GM20000 (cell line): ENCODE data around the gene PTPRT.

ENCODE experiments used
- DNase-seq: peaks from one replicate; pipeline ENCODE4 v3.0.0; 2012; ENCODE audit warnings: low spot score
- TF ChIP-seq, protein P1 (sequence below): IDR thresholded peaks from 2 replicates; pipeline ENCODE4 v1.5.1; 2012; ENCODE audit warnings: mild to moderate bottlenecking, control low read depth; ENCODE audit errors: extremely low read depth, missing control alignments

PTPRT gene

DNA sequence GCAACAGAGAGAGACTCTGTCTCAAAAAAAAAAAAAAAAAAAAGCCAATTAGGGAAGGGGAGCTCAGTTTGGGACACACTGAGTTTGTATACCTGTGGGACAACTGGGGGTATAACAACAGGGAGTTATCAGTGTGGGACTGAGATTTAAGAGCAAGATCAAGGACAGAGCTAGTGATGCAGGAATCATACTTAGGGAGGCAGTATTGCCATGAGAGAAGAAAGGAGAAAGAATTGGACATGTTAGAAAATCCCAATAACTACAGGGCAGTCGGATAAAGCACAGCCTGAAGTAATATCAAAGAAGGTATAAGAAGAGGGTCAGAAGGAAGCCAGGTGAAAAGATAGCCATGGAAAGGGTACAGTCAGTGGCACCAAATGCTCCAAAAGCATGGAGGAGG is 121.2 kb downstream of the PTPRT start:
- no peak for DNase-seq
- TF ChIP-seq, protein P1, sequence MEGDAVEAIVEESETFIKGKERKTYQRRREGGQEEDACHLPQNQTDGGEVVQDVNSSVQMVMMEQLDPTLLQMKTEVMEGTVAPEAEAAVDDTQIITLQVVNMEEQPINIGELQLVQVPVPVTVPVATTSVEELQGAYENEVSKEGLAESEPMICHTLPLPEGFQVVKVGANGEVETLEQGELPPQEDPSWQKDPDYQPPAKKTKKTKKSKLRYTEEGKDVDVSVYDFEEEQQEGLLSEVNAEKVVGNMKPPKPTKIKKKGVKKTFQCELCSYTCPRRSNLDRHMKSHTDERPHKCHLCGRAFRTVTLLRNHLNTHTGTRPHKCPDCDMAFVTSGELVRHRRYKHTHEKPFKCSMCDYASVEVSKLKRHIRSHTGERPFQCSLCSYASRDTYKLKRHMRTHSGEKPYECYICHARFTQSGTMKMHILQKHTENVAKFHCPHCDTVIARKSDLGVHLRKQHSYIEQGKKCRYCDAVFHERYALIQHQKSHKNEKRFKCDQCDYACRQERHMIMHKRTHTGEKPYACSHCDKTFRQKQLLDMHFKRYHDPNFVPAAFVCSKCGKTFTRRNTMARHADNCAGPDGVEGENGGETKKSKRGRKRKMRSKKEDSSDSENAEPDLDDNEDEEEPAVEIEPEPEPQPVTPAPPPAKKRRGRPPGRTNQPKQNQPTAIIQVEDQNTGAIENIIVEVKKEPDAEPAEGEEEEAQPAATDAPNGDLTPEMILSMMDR, result no peak

DNA sequence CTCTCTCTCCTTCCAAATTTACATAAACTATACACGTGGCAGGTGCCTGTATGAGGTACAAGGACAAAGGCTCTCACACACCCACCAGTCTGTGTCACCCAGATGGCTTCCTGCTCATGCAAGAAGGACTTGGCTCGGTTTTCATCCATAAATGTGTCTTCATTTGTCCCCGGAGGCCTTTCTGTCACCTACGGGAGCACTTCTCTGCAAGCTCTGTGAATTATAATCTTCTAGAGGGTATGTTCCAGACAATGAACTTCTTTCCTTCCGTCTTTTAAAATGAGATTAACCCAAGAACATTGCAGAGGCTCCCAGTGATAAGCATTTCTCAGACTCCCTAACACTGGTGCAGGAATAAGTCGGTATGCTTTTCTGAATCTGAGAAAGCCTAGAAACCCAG is 123.6 kb downstream of the PTPRT start:
- TF ChIP-seq, protein P1, result no peak
- no peak for DNase-seq

DNA sequence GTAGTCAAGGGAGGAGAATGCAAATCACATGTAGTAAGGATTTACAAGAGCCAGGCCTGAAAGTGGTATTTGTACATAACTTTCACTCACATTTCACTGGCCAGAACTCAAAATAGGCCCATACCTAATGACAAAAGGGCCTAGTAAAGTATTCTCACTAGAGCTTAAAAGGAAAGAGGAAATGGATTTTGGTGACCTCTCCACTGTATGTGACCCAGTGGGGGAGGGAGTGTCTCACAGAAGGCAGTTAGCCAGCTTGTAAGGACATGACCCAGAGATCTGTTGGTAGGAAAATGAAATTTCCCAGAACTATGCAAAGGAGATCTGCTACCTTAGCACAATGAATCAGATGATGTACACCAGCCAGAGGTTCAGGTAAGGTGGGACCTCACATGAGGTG is 124.4 kb downstream of the PTPRT start:
- no peak for DNase-seq
- TF ChIP-seq, protein P1, result no peak

DNA sequence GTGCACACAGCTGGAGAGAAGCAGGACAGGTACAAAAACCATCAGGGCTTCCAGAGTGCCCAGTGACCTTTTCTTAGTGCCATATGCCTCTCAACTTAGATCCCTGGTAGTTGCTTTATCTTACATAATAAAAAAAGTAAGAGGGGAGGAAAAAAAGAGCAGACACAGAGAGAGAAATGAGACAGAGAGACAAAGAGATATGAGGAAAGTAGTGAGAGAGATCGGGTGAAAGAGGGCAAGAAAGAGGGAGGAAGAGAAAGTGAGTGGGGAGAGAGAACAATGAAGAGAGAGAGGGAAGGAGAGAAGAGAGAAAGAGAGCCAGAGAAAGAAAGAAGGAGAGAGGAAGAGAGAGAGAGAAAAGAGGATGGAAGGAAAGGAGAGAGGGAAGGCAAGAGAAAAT is 131.6 kb downstream of the PTPRT start:
- TF ChIP-seq, protein P1, result no peak
- DNase-seq, result no peak

DNA sequence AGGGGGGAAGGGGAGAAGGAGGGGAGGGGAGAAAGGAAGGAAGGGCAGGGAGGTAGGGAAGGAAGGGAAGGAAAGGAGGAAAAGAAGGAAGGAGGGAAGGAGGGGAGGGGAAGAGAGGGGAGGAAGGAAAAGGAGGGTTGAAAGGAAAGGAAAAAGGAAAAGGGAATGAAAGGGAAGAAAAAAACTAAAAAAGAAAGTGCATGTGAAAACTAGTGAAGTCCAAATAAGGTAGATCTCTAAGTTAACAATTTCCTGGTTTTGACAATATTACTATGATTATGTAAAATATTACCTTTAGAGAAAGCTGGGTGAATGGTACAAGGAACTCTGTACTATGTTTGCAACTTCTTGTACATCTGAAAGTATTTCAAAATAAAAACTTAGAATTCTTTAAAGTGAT is 132.4 kb downstream of the PTPRT start:
- TF ChIP-seq, protein P1, result no peak

DNA sequence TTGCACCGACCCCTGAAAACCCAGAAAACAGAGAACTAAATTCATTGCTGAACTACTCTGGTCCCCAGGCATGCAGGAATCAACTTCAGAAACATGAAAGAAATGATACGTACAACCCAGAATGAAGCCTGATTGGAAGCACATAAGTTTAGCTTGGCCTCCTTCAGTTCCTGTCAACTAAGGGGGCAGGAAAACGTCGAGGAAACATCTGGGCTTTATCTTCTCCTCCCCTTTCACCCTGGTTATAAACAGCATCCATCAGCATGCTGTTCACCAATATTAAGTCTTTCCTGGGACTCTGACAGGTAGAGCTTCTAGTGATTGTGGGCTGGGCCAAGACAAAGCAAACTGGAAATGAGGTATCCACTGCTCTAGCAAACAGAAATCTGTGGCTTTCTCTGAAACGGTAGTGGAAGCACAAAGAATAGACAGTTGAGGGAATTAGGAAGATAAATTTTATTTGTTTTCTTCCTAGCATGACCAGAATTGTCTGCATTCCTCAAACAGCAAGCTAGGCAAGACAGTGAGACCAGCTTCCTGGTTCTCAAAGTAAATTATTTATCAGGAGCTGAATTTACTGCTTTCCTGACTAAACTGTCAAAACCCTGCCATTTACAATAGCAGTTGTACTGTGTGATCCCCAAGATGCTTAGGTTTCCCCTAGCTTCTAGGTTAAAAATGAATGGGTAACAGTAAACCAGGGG is 134.4 kb downstream of the PTPRT start:
- TF ChIP-seq, protein P1, result no peak

More for the DNA sequence above, 132.4 kb downstream of the PTPRT start:
- no peak for DNase-seq

DNA sequence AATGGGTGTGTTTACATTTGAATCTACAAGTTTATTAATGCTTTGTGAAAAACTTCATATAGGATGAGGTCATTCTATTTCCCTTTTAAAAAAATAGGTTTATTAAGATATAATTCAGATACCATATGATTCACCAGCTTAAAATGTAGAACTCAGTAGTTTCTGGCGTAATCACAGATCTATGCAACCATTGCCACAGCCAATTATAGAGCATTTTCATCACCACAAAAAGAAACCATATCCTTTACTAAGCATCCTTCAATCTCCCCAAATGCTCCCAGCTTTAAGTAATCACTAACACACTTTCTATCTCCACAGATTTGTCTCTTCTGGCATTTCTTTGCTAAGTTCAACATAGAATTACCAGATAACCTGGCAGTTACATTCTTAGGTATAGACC is 137.2 kb downstream of the PTPRT start:
- TF ChIP-seq, protein P1, result no peak
- DNase-seq, result no peak

More for the DNA sequence above, 134.4 kb downstream of the PTPRT start:
- no peak for DNase-seq
